HEK293 (cell line): ENCODE measurements around the gene ISM2.

Source experiments
- REST ChIP-seq: fragments of 450-650 bp; formaldehyde crosslinking; IDR thresholded peaks from 2 replicates; pipeline ENCODE4 v1.5.1; 2016; ENCODE audit warnings: missing biosample characterization, missing genetic modification characterization
- SETDB1 ChIP-seq: IDR thresholded peaks from one replicate; pipeline ENCODE4 v1.6.1; 2017; ENCODE audit warnings: mild to moderate bottlenecking, low read length, moderate library complexity, mixed read lengths; ENCODE audit not compliant: insufficient read length
- ZBTB20 ChIP-seq: fragments of 450-650 bp; formaldehyde crosslinking; IDR thresholded peaks from 2 replicates; pipeline ENCODE4 v1.5.1; 2016; ENCODE audit warnings: missing biosample characterization, missing genetic modification characterization
- ZNF10 ChIP-seq: fragments of 450-650 bp; formaldehyde crosslinking; IDR thresholded peaks from 2 replicates; pipeline ENCODE4 v1.5.1; 2017; ENCODE audit warnings: missing biosample characterization, missing genetic modification characterization
- ZNF140 ChIP-seq: fragments of 450-650 bp; formaldehyde crosslinking; IDR thresholded peaks from 2 replicates; pipeline ENCODE4 v1.5.1; 2016; ENCODE audit warnings: missing biosample characterization, missing genetic modification characterization
- ZNF211 ChIP-seq: fragments of 450-650 bp; formaldehyde crosslinking; IDR thresholded peaks from 2 replicates; pipeline ENCODE4 v1.5.1; 2016; ENCODE audit warnings: low read depth, missing biosample characterization, missing genetic modification characterization
- ZNF510 ChIP-seq: fragments of 450-650 bp; formaldehyde crosslinking; IDR thresholded peaks from 2 replicates; pipeline ENCODE4 v1.5.1; 2018; ENCODE audit warnings: mild to moderate bottlenecking, missing genetic modification characterization, missing biosample characterization; ENCODE audit not compliant: insufficient replicate concordance
- ZNF626 ChIP-seq: fragments of 450-650 bp; sonication (Bioruptor Pico); formaldehyde crosslinking; IDR thresholded peaks from 2 replicates; pipeline ENCODE4 v1.5.1; 2018; ENCODE audit warnings: missing biosample characterization, missing genetic modification characterization, inconsistent platforms
- ZNF654 ChIP-seq: fragments of 450-650 bp; formaldehyde crosslinking; IDR thresholded peaks from 2 replicates; pipeline ENCODE4 v1.5.1; 2016; ENCODE audit warnings: low read depth, missing biosample characterization, missing genetic modification characterization
- TF ChIP-seq, protein P1 (sequence below): fragments of 450-650 bp; formaldehyde crosslinking; IDR thresholded peaks from 2 replicates; pipeline ENCODE4 v1.5.1; 2016; ENCODE audit warnings: missing biosample characterization, missing genetic modification characterization
- TF ChIP-seq, protein P2 (sequence below): fragments of 450-650 bp; formaldehyde crosslinking; IDR thresholded peaks from 2 replicates; pipeline ENCODE4 v1.5.1; 2016; ENCODE audit warnings: missing biosample characterization, missing genetic modification characterization
- TF ChIP-seq, protein P3 (sequence below): fragments of 450-650 bp; formaldehyde crosslinking; optimal IDR thresholded peaks from 2 replicates; pipeline ENCODE3; 2016; ENCODE audit warnings: missing biosample characterization, mild to moderate bottlenecking, missing genetic modification characterization

DNA sequence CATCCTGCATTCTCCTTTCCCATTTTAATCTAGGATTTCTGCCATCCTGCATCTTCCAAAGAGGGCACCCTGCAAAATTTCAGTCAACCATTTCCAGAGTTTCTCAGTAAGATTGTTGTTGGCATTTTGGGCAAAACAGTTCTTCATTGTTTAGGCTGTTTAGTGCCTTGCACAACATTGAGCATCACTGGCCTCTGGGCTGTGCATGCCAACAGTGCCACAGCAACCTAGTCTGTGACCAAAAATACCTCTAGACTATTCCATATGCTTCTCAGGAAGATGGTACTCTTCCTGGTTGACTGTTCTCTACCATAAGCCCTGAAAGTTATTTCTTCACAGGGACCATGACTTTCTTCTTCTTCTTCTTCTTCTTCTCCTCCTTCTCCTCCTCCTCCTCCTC, 32.5 kb upstream of the ISM2 start:
- TF ChIP-seq, protein P1, sequence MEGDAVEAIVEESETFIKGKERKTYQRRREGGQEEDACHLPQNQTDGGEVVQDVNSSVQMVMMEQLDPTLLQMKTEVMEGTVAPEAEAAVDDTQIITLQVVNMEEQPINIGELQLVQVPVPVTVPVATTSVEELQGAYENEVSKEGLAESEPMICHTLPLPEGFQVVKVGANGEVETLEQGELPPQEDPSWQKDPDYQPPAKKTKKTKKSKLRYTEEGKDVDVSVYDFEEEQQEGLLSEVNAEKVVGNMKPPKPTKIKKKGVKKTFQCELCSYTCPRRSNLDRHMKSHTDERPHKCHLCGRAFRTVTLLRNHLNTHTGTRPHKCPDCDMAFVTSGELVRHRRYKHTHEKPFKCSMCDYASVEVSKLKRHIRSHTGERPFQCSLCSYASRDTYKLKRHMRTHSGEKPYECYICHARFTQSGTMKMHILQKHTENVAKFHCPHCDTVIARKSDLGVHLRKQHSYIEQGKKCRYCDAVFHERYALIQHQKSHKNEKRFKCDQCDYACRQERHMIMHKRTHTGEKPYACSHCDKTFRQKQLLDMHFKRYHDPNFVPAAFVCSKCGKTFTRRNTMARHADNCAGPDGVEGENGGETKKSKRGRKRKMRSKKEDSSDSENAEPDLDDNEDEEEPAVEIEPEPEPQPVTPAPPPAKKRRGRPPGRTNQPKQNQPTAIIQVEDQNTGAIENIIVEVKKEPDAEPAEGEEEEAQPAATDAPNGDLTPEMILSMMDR (tag by site-specific recombination), result no peak
- TF ChIP-seq SETDB1 (no peak), ZNF626 (tag by site-specific recombination) (no peak), ZBTB20 (tag by site-specific recombination) (no peak), ZNF654 (tag by site-specific recombination) (no peak), ZNF10 (tag by site-specific recombination) (no peak), ZNF140 (tag by site-specific recombination) (no peak), ZNF211 (tag by site-specific recombination) (no peak), ZNF510 (tag by site-specific recombination) (no peak), REST (tag by site-specific recombination) (no peak)
- TF ChIP-seq, protein P2, sequence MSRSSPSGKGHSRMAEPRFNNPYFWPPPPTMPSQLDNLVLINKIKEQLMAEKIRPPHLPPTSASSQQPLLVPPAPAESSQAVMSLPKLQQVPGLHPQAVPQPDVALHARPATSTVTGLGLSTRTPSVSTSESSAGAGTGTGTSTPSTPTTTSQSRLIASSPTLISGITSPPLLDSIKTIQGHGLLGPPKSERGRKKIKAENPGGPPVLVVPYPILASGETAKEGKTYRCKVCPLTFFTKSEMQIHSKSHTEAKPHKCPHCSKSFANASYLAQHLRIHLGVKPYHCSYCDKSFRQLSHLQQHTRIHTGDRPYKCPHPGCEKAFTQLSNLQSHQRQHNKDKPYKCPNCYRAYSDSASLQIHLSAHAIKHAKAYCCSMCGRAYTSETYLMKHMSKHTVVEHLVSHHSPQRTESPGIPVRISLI, result no peak
- TF ChIP-seq, protein P3, sequence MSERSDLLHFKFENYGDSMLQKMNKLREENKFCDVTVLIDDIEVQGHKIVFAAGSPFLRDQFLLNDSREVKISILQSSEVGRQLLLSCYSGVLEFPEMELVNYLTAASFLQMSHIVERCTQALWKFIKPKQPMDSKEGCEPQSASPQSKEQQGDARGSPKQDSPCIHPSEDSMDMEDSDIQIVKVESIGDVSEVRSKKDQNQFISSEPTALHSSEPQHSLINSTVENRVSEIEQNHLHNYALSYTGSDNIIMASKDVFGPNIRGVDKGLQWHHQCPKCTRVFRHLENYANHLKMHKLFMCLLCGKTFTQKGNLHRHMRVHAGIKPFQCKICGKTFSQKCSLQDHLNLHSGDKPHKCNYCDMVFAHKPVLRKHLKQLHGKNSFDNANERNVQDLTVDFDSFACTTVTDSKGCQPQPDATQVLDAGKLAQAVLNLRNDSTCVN (tag by site-specific recombination), result no peak
